HTR-8/SVneo (cell line): ENCODE results near the gene AK3.

Experiments
- DNase-seq: peaks from one replicate; pipeline ENCODE4 v3.0.0; 2011; ENCODE audit warnings: low spot score, mixed read lengths; ENCODE audit not compliant: insufficient read length
- FAIRE-seq: peaks from 2 replicates; lab custom pipeline; 2011; peaks lifted over from hg19 to GRCh38; lab: Jason Lieb, UNC

The AK3 gene

DNA sequence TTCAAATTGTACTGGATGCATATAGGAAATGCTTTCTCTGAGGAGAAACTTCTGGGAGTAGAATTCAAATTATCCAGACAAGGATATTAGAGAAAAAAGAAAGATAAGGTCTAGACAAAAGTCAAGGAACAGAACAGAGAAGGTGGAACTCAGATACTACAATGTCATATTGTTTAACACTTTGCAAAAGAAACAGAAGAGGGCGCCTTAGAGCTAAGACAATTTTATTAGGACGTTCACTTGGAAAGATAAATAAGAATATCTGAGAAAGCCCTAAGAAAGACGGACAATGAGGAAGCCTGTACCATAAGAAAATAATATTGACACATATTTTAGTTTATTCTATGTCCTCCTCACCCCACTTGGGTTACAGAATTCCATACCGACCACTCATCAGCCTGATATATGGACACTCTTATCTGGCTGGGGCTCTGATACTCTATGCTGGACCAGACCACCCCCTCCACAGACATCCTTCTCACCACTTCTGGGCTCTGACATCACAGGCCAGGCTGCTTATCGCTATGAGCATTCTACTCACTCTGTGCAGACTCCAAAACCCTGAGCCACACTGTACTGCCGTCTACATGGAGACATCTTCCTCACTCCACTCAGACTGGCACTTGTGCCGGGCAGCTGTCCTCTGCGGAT is 9.1 kb upstream of the AK3 start:
- no peak for FAIRE-seq
- DNase-seq: peak; percentile 45

DNA sequence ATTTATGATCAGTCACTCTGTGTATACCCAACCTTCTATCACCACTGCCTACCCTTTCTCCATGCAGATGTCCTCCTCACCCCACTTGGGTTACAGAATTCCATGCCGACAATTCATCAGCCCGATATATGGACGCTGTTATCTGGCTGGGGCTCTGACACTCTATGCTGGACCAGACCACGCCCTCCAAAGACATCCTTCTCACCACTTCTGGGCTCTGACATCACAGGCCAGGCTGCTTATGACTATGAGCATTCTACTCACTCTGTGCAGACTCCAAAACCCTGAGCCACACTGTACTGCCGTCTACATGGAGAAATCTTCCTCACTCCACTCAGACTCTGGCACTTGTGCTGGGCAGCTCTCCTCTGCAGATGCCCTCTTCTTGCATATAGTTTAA is 7.6 kb upstream of the AK3 start:
- no peak for FAIRE-seq
- no peak for DNase-seq

DNA sequence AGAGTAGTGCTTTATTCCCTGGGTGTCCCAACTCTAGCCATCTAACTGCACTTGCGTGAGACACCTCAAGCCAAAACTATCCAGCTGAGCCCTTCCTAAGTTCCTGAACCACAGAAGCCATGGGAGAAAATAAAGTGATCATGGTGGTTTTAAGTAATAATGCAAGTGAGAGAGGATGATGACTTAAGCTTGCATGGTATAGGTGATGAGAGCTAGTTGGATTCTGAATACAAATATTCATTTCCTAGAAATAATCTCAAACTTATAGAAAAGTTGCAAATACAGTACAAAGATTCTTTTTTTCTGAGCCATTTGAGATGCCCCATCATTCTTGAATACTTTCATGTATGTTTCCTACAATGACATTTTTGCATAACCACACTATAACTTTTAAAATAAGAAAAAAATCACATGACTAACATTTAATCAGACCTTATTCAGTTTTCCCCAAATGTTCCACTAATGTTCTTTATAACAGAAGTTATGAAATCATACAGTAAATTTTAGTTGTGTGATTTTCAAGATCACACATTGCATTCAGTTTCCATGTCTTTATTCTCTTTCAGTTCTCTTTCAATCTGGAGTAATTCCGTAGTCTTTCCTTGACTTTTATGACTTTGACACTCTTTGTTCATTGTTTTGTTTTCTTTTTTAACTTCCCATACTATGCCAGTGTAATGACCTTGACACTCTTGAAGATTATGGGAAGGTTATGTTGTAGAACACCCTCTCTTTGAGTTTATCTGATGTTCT is 5.5 kb upstream of the AK3 start:
- DNase-seq (no peak), FAIRE-seq (no peak)

DNA sequence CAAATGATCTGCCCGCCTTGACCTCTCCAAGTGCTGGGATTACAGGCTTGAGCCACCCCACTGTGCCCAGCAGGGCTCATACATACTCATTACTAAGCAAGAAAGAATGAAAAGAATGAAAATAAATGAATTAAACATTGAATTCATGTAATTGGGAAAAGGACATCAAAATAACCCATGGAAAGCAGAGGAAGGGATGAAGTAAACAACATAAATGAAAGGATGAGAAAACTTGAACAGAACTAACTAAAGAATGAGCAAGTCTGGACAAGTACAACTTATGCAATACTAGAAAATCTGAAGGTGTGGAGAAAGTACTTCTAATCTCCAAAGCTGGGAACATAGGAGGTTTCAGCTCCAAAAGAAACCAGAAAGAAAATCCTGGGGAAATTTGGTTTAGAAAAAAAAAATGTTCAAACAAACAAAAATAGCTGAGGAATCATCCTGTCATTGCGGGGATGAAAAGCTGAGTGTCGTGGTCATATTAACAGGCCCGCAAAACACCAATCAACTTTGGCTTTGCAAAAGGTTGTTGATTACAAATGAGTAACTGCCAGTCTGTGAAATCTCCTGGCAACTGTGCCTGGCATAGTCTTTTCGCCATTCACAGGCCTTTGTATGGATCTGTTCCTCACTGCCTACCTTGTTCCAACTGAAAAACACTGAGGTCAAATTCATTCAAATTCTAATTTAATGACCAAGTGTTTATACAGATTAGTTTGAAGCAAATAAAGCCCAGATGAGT is 2.3 kb upstream of the AK3 start:
- no peak for DNase-seq
- no peak for FAIRE-seq

DNA sequence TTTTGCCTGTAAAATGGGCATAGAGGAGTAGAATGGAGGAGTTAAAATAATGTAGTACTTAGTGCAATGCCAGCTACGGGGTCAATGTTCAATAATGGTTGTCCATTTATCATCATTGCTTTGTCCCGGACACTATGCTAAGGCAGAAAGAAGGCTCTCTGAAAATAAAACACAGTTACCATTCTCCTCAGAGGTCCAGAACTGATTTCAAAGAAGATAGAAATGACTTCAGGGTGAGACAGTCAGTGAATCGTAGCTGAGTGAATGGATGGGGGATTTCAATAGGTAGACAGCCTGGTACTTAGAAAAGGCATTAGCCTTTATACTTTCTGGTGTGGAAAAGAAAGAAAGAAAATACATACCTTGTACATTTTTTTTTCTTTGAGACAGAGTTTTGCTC is 1.2 kb upstream of the AK3 start:
- no peak for FAIRE-seq
- no peak for DNase-seq

DNA sequence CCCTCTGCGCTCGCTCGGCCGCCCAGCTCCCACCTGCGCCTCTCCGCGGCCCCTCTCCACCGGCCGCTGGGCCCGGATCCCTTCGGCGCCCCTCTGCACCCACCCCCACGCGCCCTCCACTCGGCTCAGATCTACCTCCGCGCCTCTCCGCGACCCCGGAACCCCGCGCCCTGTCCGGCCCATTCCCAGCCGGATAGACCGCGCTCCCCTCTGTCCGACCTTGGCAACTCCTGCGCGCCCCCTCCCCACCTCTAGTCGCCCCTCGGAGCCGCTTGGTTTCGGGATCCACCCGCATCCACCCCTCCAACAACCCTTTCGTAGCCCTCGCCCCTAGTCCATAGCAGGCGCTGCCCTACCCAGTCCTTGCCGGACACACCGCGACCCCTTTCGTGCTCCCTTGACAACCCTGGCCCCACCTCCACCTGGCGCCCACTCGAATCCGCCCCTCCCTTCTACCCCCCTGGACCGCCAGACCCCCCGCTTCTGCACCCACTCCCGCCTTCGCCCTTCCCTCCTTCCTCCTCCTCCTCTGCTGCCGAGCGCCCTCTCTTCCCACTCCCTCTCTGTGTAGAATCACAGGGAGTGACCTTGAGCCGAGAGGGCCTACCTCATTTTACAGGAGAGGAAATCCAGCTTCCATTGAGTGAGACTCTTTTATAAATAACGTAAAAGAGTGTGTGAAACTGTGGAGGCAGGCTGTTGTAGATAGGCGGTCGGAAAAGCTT is 525 bp upstream of the AK3 start:
- DNase-seq: no peak
- FAIRE-seq: no peak

DNA sequence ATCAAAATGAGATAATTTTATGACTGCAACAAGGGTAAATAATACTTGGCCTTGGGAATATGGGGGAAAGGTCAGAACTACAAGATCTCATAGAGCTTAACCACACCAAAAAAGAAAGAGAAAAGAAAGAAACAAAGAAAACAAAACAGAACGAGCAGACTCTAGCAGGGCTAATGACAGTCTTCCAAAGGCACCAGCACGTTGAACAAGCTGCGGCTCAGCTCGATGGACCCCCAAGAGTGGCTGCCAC is 689 bp downstream of the AK3 start:
- DNase-seq: no peak
- no peak for FAIRE-seq

DNA sequence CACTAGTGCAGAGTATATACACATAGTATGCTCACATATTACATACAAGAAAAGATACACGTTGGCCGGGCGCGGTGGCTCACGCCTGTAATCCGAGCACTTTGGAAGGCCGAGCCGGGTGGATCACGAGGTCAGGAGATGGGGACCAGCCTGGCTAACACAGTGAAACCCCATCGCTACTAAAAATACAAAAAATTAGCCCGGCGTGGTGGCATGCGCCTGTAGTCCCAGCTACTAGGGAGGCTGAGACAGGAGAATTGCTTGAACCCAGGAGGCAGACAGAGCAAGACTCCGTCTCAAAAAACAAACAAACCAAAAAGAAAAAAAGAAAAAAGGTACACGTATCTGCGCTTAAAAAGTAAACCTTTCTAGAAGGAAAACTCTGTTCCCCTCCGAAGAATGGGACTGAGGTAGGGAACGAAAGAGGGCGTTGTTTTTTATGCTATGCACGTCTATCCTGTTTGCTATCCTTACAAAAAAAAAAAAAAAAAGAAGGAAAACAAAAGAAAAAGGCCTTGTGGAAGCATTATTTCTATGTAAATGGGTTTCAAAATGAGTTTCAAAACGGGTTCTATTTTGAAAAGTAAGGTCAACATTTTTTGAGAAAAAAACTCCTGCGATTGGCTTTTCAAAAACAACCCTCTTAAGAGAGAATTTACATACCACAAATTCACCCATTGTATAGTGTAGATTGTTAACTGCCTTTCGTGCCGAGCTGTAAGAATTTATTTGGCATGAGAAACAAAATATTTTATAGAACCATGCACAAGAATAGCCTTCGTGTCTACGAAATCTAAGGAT is 1.2 kb downstream of the AK3 start:
- no peak for DNase-seq
- no peak for FAIRE-seq

DNA sequence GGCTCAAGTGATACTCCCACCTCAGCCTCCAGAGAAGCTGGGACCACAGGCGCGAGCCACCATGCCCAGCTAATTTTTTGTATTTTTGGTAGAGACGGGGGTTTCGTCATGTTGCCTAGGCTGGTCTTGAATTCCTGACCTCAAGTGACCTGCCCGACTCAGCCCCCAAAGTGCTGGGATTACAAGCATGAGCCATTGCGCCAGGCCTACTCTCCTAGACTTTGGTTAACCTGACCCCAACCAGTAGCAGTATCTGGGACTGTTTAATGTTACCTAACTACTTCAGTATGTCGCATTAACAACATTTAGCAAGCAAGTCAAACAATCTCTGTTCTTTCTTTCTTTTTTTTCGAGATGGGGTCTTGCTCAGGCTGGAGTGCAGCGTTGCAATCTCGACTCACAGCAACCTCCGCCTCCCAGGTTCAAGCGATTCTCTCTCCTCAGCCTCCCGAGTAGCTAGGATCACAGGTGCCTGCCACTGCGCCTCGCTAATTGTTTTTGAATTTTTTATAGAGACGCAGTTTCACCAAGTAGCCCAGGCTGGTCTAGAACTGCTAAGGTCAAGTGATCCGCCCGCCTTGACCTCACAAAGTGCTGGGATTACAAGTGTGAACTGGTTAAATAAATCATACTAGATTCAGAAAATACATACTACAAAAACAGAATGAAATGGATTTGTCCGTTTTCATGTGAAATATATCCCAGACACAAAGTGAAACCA is 2.0 kb downstream of the AK3 start:
- no peak for DNase-seq
- no peak for FAIRE-seq

DNA sequence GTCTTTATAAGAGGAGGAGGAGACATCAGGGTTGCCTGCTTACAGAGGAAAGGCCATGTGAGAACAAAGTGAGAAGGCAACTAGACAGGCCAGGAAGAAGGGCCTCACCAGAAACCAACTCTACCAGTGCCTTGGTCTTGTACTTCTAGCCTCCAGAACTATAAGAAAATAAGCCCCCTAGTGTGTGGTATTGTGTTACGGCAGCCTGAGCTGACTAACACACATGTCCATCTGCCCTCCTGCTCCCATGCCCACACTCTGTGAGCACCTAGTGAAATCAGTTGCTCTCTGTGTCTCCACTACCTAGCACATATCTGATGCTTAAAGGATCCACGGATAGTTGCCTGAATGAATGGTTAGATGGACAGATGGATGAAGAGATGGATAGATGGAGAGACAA is 6.9 kb downstream of the AK3 start:
- DNase-seq: no peak
- FAIRE-seq: no peak

DNA sequence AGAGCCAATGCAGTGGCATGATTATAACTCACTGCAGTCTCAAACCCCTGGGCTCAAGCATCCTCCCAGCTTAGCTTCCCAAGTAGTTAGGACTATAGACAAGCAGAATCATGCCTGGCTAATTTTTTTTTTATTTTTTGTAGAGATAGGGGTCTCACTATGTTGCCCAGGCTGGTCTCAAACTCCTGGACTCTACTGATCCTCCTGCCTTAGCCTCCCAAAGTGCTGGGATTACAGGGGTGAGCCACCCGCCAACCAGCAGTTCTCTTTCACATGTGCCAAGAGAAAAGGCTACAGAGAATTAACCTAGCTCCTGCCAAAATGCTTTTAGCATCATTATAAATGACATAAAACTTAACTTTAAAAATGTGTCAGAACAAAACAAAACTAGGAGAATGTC is 8.1 kb downstream of the AK3 start:
- FAIRE-seq (no peak), DNase-seq (no peak)

DNA sequence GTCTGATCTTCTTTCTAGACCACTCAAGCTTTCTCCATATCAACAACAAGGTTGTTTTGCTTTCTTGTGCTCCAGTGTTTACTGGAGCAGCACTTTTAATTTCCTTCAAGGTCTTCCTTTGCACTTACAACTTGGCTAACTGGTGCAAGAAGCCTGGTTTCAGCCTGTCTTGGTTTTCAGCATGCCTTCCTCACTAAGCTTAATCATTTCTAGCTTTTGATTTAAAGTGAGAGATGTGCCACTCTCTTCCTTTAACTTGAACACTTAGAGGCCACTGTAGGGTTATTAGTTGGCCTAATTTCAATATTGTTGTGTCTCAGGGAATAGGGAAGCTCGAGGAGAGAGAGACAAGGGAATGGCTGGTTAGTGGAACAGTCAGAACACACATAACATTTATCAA is 13.4 kb downstream of the AK3 start:
- DNase-seq (no peak), FAIRE-seq (no peak)

DNA sequence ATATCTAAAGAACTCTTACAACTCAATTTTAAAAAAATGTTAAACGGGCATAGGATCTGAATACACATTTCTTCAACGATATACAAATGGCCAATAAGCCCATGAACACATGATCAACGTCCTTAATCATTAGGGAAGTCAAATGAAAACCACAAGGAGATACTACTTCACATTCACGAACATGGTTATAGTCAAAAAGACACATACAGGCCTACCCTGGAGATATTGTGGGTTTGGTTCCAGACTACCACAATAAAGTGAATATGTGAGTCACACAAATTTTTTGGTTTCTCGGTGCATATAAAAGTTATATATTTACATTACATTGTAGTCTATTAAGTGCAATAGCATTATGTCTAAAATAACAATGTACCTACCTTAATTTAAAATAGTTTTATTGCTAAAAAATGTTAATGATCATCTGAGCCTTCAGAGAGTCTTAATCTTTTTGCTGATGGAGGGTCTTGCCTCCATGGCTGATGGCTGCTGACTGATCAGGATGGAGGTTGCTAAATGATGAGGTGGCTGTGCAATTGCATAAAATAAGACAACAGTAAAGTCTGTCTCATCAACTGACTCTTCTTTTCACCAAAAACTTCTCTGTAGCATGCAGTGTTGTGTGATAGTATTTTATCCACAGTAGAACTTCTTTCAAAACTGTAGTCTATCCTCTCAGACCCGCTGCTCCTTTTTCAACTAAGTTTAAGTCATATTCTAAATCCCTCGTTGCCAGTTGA is 15.1 kb downstream of the AK3 start:
- FAIRE-seq: no peak
- DNase-seq: no peak

DNA sequence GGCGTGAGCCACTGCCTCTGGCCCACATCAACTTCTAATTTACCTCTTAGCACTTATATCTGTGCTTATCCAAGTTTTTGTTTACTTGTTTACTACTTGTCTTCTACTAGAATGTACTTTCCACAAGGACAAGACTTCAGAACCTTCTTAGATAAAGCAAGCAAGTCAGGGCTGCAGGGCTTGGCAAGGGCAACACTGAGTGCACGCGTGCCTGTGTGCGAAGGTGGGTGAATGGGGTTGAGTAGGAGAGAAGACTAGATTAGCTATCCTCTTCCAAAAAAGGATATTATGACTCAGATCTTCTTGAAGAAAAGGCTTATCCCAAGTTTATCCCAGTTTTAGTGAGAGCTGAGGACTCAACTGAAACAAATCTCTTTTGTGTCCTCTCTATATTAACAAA is 19.3 kb downstream of the AK3 start:
- FAIRE-seq (no peak), DNase-seq (no peak)

DNA sequence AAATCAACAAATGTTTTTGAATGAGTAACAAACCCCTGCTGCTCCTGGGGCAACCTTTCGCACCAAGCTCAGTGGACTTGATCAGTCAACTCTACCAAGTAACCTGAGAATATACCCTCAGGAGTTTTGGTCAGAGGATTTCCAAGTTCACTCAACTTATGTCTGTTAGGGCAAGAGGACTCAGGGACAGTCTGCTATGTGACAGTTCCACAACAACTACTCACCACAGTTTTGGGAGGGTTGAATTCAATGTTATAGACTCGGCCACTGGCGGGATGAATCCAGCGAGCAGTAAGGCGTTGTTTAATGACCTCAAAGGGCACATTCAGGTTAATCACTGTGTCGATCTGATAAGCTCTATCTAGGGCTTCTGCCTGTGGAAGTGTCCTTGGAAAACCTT is 22.1 kb downstream of the AK3 start:
- FAIRE-seq (no peak), DNase-seq (no peak)

DNA sequence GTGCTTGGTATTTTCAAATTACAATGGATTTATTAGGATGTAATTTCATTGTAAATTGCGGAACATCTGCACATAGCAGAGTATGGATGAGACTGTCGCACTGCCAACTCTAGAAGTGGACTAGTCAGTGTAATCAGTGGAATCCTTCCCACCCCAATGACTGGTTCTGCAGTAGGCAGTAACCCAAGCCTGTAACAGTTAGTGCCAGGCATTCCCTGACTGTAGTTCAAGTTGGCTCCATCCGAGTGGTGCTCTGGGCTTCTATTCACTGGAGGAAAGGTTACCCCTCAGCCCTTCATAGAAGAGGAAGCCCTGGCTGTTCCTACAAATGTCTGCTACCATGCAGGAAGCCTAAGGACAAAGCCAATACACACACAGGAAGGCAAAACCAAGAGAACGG is 23.2 kb downstream of the AK3 start:
- no peak for DNase-seq
- no peak for FAIRE-seq

DNA sequence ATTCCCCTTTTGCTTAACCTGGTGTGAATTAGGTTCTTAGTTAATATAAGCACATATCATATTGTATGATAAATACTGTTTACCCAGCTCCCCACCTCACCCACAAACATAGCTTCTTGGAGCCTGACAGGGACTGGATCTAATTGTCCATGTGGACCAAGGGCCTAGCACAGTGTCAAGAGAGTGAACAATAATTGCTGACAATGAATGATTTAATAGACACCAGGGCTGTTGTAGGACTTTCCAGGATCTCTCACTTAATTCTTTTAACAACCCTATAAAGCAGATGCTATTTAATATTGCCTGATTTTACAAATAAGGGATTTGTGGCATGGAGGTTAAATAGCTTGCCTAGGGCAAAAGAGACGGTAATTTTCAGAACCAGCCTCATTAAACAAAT is 24.8 kb downstream of the AK3 start:
- DNase-seq (no peak), FAIRE-seq (no peak)

DNA sequence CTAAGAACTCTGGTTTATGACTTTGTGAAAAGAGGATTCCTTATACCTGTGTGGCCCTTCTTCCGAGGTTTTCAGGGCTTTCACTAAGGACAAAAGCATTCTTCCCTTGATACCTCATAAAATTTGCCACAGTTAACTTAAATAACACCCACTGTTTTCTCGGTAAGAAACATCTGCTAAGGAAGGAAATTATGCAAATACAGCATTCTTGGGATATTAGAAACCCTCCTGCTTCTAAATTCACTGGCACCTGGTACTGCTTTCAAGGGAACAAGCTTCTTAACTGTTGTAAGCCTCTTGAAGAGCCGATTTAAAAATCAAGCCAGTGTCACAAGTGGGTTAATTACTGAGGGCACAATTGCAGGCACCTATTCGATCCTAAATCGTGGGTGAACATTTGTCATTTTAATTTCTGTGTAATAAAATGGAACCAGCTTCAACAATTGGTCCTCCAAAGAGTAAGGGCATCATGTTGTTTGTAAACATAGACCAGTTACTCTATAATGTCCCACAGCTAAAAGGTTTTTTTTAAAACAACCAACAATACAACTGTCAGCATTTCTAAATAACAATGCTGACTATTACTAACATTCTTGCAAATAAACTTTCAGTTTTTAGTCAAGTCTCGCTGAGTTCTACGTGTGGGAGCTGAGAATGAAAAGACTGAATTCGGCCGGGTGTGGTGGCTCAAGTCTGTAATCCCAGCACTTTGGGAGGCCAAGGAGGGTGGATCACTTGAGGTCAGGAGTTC is 26.6 kb downstream of the AK3 start:
- FAIRE-seq (no peak), DNase-seq (no peak)
